GM21825 (cell line): Measurements from ENCODE around the gene FNDC3B.

Source experiments
- ATAC-seq: cut with Tn5 transposase; IDR thresholded peaks from one replicate; pipeline ENCODE4 v1.9.1; 2021; ENCODE audit warnings: mild to moderate bottlenecking, moderate library complexity; ENCODE audit not compliant: unreplicated experiment

FNDC3B gene

DNA sequence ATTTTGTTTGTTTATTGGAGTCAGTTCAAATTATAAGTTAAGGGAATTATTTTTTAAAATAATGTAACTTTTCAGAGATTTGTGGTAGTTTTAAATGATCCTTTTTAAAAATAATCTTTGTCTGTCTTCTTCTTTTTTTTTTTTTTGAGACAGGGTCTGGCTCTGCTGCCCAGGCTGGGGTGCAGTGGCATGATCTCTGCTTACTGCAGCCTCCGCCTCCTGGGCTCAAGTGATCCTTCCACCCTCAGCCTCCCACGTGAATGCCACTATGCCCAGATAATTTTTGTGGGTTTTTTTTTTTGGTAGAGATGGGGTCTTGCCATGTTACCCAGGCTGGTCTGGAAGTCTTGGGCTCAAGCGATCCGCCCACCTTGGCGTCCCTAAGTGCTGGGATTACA lies 12.6 kb downstream of the FNDC3B start:
- no peak for ATAC-seq

DNA sequence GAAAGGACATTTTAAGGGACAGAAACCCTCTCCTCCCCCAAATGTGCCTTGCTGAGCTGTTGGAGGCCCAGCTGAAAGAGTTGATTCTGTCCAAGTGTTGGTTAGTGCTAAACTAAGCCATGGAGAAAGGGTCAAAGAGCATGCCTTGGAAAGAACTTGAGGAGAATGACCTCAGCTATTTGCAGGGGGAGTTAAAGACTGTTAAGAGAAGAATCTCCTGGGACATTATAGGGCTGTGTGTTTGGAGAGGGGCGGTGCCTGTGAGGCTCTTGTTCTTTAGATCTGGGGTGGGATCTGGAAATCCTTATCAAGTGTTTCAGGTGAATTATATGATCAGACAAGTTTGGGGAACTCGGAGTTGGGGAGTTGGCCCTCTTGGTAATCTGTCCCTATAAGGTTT lies 13.0 kb downstream of the FNDC3B start:
- no peak for ATAC-seq

DNA sequence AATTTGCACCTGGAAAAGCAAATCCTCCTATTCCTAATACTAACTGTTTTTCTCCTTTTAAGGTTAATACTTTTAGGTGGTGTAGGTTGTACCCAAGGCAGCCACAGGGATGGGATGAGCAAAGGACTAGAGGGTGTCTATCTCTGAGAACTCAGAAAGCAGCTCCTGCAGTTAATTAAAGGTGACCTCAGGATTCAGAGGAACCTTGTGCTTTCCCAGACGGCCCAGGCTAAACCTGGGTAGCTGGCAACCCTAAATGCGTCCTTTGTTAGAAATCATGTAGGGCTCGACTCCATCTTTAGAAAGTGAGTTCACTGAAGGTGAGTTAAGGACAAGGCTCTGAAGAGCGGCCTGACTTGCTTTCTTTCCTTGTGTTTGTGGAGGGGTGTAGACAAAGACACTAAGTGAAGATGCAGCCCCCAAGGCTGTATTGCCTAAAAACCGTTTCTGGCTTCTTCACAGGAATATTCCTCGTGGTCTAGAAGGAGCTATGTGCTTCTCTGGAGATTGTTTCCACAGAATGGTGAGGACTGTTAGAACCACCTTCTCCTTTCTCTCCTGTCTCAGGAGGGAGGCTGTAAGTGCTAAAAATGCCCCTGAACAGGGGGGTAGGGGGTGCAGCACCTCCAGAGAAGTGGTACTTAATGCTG lies 14.9 kb downstream of the FNDC3B start:
- no peak for ATAC-seq

DNA sequence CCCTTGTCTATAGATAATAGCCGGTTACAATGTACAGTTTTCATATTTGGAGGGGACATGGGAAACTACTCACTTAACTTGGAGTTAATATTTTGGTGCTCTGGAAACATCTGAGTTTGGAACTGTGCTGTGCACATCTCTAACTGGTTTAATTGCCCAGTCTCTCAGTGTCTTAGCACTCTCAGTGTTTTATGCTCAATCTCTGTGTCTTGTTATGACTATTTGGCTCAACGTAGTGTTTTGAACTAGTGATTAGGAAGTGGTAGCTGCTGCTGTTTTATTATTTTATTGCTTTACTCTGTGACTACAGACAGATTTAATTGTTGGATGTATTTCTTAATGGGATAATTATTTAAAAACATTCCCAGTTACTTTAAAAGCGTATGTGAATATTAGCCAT lies 17.0 kb downstream of the FNDC3B start:
- ATAC-seq: no peak

DNA sequence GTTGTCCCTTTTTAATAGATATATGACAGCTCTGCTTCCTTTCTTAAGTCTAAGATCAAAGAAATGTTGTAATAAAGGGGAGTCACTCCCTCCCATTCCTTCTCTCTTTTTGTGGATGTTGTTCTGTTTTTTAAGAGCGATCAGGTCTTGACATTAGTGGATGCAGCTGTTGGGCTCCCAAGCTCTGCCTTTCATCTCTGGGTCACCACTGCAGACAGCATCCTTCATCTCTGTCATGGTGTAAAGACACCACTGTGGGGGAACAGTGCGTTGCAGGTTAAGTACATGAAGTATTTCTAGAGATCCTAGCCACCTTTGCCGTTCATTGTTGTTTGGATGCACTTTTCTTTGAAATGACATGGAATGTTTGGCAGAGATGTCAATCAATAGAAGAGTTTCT lies 17.7 kb downstream of the FNDC3B start:
- ATAC-seq: no peak

DNA sequence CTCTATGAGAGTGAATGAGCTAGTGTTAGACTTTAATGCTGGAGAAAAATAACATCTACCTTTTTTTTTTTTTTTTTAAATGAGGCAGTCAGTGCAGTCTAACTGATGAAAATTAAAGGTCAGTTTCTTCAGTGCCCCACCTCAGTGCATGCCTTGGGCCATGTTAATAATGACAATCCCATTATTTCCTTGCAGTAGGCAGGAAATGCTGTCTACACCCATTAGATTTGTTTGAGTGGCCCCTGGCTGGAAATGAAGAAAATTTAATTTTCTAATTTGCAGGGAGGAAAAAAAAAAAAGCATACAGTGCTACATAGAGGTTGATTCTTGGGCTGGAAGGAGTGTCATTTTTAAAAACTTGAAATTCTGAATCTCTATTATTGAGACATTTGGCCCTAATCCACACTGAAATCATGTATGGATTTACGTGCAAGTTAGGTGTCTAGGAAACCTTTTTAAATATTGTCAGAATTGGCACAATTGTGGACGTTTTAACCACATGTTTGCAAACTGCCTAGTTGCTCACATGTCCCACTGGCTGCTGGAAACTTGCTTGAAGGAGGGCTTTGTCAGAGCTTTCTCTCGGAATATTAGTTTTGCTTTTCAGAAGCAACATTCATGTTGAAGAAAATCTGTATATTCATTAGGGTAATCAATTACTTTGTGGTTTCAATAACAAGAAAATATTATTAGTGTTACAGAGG lies 18.4 kb downstream of the FNDC3B start:
- no peak for ATAC-seq

DNA sequence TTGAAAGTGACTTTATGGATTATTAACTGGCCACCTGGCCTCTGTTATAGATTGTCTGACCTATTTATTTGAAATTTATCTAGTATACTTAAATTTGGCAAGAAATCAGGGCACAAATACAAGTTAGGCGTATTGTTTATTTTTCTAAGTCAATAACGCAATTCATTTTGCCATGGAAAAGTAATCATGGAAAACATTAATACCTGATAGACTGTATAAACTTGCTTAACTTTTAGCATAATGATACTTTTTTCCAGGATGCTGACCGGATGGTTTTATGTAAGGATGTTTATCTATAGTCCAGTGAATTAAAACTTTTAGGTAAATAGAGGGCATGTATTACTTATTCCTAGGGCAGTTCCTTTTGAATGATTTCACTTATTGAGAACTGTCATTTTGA lies 20.2 kb downstream of the FNDC3B start:
- ATAC-seq: no peak

DNA sequence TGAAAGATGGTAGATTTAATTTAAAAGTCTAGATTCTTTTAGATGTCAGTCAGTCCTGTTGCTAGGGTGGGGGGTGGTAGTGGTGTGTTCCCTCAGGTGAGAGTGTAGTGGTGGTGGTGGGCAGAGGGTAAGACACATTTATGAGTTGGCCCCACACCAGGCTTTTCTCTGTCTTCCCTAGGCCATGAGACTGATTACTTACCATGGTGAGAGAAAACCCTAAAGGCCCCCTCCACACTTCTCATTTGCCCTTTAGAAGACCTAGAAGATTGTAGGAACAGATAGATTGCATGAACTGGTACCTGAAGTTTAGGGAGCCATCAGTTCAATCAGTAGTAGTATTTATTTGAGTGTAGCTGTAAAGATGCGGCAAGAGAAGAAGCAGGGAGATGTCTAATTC lies 20.9 kb downstream of the FNDC3B start:
- no peak for ATAC-seq

DNA sequence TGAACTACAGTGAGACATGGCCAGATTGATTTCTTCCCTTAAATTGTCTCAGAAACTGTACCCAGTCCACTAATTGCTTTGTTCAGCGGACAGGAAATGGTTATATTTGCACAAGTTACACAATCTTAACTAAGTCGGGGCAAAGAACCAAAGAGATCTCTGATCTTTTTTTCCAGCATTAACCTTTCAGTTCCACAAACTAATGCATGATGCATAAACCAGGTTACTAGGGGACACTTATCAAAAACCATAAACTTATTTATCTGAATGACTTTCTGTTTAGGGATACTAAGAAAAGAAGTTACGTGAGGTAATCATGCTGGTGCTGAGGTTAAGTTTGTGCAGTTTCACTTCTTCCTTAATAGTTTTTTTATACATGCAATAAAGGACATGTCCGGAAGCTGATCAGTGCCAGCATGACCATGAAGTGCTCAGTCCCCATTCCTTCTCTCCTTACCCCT lies 22.4 kb downstream of the FNDC3B start:
- ATAC-seq: peak; percentile 89

DNA sequence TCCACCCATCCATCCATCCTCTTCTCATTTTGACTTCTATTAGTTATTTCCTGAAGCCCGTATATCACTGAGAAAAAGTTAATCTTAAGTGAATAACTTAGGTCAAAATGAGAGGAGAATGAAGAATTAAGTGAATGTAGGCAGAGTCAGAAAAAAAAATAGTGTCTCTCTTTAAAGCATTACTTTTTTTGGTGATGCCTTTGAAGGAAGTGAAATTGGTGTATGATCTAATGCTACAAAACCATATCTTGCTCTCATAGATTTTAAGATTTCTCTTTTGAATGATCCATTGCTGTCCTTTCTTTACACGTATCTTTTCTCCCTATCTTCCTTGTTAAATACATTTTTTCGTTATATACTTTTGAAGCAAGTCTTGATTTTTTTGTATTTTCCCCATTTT lies 23.4 kb downstream of the FNDC3B start:
- ATAC-seq: no peak

DNA sequence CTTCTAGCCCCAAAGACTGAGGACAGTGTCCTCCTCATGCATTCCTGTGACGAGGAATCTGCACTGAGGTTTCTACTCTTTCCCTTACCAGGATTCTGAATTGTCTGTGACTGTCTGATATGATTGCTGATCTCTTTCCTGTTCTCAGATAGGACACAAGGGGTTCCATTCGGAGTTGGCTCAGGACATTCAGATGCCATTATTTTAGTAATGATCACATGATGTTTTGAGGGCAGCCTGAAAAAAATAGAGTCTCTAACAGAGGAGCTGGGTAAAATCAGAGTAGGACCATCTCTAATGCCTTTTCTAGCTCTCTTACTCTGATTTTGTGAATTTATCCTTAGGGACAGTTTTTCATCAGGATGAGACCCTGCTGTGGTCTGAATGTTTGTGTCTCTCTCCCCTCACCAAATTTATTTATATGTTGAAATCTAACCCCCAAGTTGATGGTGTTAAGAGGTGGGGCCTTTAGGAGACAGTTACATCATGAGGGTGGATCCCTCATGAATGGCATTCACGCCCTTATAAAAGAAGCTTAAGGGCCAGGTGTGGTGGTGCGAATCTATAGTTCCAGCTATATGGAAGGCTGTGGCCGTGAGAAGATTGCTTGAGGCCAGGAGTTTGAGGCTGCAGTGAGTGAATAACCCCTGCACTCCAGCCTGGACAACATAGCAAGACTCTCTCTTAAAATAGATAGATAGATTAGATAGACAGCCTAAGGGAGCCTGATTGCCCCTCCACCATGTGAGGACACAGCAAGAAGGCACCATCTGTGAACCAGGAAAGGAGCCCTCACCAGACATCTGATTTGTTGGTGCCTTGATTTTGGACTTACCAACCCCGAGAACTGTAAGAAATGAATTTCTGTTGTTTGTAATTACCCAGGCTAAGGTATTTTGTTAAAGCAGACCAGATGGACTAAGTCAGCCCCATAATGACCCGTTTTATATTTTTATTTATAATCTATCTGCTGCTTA lies 24.4 kb downstream of the FNDC3B start:
- ATAC-seq: no peak

DNA sequence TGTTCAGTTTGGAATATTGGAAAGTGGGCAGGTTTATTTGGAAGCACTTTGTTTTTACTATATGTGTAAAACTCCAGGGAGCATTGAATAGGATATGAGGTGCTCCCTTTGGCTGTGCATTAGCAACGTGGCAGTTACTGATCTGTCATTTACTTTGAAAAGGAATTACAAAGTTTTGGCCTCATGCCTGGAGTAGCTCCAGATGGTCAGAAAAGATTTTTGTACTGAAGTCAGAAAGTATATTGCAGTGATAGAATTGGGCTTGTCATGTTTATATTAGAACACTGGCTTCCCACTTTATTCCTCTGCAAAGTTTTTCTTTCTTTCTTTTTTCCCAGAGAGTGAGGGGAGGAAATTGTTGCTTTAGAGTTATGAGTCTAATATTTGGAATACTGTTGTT lies 26.1 kb downstream of the FNDC3B start:
- no peak for ATAC-seq

DNA sequence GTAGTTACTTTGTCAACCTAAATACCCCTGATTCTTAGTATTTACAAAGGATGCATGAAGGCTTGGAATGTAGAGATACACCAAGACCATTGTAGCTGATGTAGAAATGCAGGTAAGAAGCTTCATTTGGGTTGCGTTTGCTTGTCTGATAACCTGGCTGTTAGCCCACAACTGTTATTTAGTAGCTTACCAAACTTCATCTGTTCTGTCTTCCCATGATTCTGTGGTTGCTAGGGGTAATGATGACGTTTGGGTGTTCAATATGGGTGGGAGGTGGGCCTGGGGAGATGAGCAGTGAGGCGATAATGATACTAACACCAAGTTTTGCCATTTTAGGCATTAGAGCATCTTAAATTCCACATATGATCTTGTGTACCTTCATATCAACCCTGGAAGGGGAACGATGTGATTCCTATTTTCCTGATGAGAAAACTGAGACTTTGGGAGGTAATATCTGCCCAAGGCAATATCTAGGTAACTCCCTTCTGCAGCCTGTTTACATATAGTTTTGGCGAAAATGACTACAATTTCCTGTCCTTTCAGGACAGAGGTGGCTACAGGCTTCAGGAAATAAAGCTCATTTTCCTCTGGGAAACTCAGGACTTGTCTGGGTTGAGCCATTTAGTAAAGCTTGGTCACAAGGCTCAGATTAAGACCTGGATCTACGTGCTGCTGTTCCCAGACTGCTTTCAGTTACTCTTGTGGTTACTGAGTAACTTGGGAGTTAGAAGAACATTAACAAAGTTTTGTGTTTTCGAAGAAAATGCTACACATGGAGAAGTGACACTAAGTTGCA lies 26.8 kb downstream of the FNDC3B start:
- peak; percentile 39 for ATAC-seq

DNA sequence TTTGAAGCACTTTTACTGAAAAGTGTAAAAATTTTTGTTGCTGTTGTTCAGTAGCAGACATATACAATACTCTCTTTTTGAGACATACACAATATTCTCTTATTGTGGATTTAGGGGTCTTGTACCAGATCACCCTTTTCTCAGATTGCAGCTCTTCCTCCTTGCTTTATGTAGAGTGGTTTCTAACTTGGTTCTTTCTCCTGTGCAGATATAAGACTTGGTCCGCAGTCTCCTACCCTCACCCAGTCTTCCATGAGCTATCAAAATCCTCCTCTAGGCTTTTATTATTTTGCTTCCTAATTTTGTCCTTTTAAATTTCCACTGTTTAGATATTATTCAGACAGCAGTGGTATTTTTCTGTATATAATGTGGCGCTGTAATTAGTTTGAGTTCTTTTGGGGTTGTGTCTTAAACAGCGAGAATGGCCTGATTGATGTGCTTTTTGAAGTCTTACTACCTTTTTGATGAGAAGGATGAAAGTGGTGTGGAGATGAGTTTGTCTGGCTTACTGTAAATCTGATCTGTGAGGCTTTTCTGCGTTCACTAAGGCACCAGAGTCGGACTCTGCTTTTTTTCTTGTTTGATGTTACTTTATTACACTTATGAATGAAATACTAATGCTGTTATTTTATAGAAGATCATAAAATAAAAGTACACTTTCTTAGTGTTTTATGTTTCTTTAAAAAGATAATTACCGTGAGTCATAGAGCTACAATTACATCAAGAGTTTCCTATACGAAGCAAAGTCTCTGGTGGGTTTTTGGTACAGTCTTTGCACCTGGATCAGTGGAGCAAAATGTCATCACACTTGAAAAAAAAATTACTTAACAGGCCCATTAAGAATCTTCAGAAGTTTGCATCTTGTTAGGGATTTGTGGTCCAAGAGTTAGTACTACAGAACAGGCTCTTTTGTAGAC lies 27.8 kb downstream of the FNDC3B start:
- no peak for ATAC-seq

DNA sequence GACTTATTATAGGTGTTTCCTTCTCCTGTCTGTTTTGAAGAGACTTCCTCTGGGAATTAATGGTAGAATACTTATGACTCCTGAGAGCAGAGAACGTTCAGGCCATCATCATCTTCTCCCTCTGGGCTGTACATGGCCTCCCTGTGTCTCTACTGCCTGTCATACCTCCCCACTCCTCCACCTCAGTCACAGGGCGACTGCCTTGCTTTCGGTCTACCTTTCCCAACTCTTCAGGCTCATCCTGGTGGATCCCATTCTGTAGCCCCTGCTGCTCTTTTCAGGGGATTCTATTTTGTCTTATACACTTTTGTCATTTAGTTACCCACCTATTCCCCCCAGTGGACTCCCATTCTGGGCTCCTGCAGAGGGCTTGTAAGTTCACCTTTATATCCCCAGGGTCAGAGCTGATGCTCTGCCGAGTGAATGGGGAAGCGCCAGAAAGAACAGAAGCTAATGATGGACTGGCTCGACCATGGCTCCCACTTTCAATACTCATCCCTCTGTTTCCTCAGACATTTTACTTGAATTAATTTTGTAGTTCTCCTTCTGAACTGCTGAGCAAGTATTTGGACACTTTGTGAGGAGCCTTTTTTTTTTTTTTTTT lies 28.6 kb downstream of the FNDC3B start:
- no peak for ATAC-seq

DNA sequence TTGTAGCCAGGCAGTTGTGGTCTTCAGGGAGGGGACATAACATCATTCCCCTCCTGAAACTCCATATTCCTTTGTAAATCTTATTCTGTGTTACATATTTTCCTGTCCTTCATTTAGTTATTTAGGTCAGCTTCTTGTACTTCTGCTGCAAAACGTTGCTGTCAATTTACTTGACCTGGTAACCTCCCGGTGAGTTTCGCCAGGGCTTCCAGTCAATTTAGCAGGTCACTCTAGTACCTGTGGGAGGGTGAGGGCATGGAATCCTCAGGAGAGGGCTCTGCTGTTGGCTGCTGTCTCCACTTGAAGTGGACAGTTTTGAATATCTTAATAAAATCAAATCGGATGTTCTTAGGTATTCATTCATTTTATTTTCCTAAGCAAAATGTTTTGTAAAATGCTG lies 29.6 kb downstream of the FNDC3B start:
- no peak for ATAC-seq

DNA sequence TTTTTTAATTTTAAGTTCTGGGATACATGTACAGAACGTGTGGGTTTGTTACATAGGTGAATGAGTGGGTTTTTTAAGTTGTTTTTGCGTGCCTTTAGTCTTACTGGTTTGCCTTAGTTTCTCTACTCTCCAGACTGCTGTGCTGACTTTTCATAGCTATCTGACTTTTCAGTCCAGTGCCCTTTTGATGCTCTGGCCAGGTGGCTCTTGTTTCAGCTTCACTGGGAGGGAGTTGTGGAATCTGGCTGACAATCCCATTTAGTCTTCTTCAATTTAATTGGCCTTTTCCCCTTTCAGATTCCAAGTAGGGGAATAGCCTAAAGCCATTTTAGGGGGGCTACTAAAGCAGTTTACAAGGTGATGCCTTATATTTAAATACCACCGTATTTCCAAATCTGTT lies 30.1 kb downstream of the FNDC3B start:
- no peak for ATAC-seq

DNA sequence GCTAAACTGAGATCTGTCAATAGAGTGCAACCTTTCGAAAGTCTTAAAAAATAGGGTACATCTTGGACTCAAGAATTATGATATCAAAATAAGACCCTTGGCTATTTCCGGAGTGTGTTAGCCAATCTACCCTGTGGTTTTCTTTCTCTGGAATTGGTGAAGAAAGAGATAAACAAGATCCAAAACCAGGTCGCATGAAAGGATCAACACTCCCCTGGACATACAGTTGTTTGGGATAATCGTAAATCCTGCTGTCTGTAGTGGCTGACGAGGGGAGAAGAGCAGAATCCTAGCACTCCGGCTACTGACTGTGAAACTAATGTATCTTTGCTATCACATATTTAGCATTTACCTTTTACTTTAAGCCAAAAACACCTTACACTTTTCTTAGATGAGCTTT lies 30.9 kb downstream of the FNDC3B start:
- no peak for ATAC-seq

DNA sequence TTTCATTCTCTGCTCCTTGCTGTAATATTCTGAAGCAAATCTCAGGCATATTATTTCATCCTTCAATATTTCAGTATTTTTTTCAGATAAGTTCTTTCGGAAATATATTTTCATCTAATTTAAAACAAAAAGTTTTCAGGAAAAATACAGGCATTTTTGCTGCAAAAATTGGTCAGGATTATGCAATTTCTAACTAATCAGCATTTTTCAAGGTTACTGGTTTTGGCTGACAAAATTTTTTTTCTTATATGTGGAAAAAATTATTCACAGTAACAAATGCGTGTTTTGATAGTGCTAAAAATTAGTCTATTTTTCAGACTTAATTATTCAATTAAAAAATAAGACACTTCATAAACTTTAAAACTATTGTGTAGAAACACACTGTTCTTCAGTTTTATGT lies 31.4 kb downstream of the FNDC3B start:
- no peak for ATAC-seq
